ENCODE measurements around the gene APOBEC3G. TPM values are rescaled to one million over a fixed set of nuclear protein-coding genes. Genes with fewer than 3 reads are reported as not detected.
"Not testable (repeated sequence)": the region's sequence is repeated elsewhere in the genome, so short reads cannot be mapped to it uniquely, and the experiment has no call there.

APOBEC3G gene
- total RNA-seq, 1 experiment from 2014 or later = 13.9 TPM

DNA sequence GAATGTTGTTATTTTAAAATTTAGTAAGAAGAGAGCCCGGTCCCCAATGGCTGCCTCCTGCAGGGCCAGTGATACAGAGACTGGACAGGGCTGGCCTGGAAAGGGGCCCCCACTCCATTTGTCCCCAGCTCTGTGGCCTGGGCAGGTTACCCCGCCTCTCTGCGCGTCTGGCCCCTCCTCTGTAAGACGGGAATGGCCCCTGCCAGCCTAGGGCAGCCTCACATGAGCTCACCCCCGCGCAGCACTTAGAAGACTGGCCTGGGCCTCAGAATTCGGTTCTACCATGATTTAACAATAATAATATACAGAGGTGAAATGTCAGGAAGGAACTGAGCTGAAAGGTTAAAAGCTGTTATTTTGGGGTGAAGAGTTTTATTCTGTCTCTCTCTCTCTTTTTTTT, 1.3 kb downstream of the APOBEC3G start:
- no peaks in the 10 kb centered on the region for H3K9me3 ChIP-seq (replicated peaks)
- DNase-seq (ENCODE audit: low read depth in 1 of 2, low spot score in 2 of 2) = no peak

DNA sequence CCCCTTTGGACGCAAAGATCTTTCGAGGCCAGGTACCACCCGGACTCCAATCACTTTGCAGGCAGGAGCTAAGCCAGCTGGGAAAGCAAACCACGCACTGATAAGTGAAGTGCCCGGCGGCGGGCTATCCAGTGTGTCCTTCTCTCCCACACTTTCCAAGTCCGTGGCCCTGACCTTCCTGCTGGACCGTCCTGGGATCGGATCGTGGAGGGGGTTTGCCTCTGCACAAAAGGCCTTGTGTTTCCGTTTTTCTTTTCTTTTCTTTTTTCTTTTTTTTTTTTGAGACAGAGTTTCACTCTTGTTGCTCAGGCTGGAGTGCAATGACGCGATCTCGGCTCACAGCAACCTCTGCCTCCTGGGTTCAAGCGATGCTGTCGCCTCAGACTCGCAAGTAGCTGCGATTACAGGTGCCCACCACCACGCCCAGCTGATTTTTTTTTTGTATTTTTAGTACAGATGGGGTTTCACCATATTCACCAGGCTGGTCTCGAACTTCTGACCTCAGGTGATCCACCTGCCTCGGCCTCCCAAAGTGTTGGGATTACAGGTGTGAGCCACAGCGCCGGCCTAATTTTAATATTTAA, 2.1 kb downstream of the APOBEC3G start:
- not testable (repeated sequence) for DNase-seq (ENCODE audit: low read depth in 1 of 2, low spot score in 2 of 2); H3K4me1 ChIP-seq (replicated peaks); H3K27ac ChIP-seq; H3K4me3 ChIP-seq; H3K36me3 ChIP-seq; H3K9me3 ChIP-seq (replicated peaks); H3K27me3 ChIP-seq (replicated peaks)

More for the DNA sequence above, 1.3 kb downstream of the APOBEC3G start:
- H3K27me3 ChIP-seq (replicated peaks) = no peaks in the 10 kb centered on the region
- peaks cover 8% of the 10 kb centered on the region for H3K4me1 ChIP-seq (replicated peaks)
- H3K4me3 ChIP-seq = no peak overlapping the region
- no peak overlapping the region for H3K27ac ChIP-seq
- H3K36me3 ChIP-seq = peaks cover 3% of the 10 kb centered on the region

DNA sequence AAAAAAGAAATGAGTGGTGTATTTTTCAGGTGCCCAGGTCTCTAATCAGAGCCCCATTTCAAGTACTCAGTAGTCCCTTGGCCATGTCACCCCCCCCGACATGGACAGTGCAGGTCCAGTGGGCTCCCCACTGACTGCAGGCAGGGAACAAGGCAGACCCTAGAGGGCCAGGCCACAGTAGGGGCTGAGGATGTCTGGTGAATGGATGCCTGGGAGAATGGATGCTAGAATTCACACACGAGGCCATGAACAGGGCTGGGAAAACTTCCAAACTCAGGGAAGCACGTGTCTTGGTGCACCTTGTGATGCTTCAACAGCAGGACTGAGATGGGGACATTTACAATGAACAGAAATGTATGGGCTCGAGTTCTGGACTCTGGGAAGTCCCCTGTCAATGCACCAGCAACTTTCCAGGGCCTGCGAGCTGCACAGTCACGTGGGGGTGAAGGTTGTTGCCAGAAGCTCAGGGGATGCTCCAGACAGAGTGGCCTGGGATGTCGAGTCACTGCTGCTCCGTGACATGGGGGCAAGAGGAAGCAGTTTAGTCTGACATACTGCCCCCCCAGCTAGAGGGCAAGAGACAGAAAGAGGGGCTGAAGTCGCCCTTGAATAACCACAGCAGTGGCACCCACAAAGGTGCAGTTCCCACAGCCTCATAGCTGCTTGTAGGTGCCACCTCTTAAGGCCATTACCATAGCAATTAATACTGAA, 3.1 kb downstream of the APOBEC3G start:
- Histone ChIP-seq H3K4me3 (no peak overlapping the region), H3K27ac (no peak overlapping the region), H3K9me3 (replicated peaks) (no peaks in the 10 kb centered on the region), H3K27me3 (replicated peaks) (no peaks in the 10 kb centered on the region), H3K4me1 (replicated peaks) (peaks cover 8% of the 10 kb centered on the region), H3K36me3 (peaks cover 3% of the 10 kb centered on the region)
- no peak for DNase-seq (ENCODE audit: low read depth in 1 of 2, low spot score in 2 of 2)

DNA sequence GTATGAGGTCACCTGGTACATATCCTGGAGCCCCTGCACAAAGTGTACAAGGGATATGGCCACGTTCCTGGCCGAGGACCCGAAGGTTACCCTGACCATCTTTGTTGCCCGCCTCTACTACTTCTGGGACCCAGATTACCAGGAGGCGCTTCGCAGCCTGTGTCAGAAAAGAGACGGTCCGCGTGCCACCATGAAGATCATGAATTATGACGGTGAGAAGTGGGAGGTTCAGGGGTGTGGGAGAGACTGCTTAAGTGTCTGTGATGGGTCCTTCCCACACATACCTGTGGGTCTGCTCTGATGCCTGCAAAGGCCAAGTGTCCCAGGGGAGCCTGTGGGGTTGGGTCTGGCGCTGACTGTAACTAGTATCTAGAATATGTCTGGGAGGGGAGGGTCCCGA, 3.9 kb downstream of the APOBEC3G start:
- H3K36me3 ChIP-seq = peaks cover 3% of the 10 kb centered on the region

DNA sequence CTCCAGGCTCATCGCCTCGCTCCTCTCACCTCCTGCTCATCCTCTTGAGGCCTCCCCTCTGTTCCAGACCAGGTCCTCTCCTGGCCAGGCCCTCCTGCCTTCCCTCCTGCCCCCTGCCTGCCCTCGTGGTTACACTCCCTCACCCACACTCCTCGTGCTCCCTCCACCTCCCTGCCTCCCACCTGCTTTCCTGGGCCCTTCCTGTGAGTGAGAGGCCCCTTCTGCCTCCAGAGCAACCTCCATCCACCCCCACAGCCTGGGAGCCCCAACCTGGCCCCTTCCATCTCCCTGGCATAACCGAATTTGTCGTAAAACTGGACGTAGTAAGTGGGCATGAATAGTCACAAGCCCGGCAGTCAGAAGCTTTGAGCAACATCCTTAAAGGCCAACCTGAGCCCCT, 4.5 kb downstream of the APOBEC3G start:
- DNase-seq (ENCODE audit: low read depth in 1 of 2, low spot score in 2 of 2) = no peak
- no peaks in the 10 kb centered on the region for H3K9me3 ChIP-seq (replicated peaks)
- H3K27me3 ChIP-seq (replicated peaks) = no peaks in the 10 kb centered on the region
- peaks cover 8% of the 10 kb centered on the region for H3K4me1 ChIP-seq (replicated peaks)
- no peak overlapping the region for H3K4me3 ChIP-seq
- H3K36me3 ChIP-seq = peaks cover 3% of the 10 kb centered on the region
- H3K27ac ChIP-seq = no peak overlapping the region

More for the DNA sequence above, 3.9 kb downstream of the APOBEC3G start:
- Histone ChIP-seq H3K9me3 (replicated peaks) (no peaks in the 10 kb centered on the region), H3K4me1 (replicated peaks) (peaks cover 8% of the 10 kb centered on the region), H3K4me3 (no peak overlapping the region), H3K27ac (no peak overlapping the region), H3K27me3 (replicated peaks) (no peaks in the 10 kb centered on the region)
- no peak for DNase-seq (ENCODE audit: low read depth in 1 of 2, low spot score in 2 of 2)

DNA sequence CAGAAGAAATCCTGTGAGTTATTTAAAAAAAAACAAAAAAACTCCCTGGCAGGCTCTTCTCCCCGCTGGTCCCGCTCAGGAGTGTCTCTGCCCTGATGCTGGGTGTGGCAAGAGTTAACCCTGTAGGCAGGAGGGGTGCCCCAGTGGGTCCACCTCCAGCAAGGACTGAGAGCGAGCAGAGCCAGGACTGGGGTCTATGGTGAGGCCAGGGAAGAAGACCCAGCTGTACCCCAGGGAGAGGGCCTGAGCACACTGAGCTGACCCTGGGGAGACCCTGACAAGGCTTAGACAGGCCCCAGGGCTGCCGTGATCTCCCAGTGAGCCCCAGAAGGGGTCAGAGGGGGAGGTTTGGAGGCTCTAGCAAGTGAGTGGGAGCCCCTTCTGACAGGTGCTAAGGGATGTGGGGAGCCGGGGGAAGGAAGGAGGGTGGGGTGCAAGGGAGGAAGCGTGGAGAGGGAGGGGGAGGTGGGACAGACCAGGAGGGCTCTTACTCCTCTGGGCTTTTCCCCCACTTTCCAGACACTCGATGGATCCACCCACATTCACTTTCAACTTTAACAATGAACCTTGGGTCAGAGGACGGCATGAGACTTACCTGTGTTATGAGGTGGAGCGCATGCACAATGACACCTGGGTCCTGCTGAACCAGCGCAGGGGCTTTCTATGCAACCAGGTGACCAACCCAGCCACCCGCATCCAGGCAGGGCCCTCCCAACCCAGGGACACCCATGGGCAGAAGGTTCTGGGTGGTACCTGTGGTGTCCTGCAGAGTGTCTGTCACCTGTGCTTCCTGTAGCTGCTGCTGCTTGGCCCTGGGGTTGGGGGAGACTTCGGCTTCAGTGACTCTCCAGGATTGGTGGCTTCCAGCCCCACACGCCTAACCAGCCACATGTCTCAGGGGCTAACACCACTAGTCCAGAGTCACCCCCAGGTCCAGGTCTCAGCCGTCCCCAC, 6.4 kb downstream of the APOBEC3G start:
- peaks cover 3% of the 10 kb centered on the region for H3K36me3 ChIP-seq
- DNase-seq (ENCODE audit: low read depth in 1 of 2, low spot score in 2 of 2) = no peak
- no peaks in the 10 kb centered on the region for H3K27me3 ChIP-seq (replicated peaks)
- H3K9me3 ChIP-seq (replicated peaks) = no peaks in the 10 kb centered on the region
- H3K27ac ChIP-seq = no peak overlapping the region
- no peak overlapping the region for H3K4me3 ChIP-seq
- H3K4me1 ChIP-seq (replicated peaks) = no peaks in the 10 kb centered on the region

DNA sequence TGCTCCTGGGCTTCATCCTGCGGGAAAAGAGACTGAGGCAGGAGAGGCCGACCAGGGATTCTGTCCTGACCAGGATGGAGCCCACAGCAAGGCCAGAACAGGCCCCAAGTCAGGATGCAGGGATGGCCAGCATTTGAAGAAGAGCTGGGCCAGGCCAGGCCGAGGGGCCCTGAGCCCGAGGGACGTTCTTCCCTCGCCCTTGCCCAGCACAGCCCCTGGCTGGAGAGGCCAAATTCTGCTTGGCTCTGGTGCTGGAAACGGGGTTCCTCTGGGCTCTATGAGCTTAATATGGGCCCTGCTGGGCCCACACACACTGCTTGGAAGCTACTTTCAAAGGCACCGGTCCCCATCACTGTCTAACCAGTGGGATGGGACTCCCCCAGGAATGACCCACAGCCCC, 7.6 kb downstream of the APOBEC3G start:
- no peaks in the 10 kb centered on the region for H3K4me1 ChIP-seq (replicated peaks)
- H3K9me3 ChIP-seq (replicated peaks) = no peaks in the 10 kb centered on the region
- DNase-seq (ENCODE audit: low read depth in 1 of 2, low spot score in 2 of 2) = no peak
- peaks cover 3% of the 10 kb centered on the region for H3K36me3 ChIP-seq
- no peak overlapping the region for H3K27ac ChIP-seq
- no peaks in the 10 kb centered on the region for H3K27me3 ChIP-seq (replicated peaks)
- H3K4me3 ChIP-seq = no peak overlapping the region

DNA sequence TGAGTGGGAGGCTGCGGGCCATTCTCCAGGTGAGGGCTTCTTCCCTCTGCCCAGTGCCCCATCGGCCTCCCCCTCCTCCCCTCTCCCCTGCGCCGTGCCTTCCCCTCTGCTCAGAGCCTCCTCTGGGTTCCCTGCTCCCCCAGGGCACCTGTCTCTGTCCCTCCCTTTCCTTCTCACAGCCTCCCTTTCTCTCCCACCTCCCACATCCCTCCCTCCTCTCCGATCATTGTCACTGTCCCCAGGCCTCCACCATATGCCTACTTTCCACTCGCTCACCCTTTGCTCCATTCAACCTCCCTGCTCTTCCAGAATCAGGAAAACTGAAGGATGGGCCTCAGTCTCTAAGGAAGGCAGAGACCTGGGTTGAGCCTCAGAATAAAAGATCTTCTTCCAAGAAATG, 10.0 kb downstream of the APOBEC3G start:
- no peaks in the 10 kb centered on the region for H3K27me3 ChIP-seq (replicated peaks)
- no peaks in the 10 kb centered on the region for H3K36me3 ChIP-seq
- H3K9me3 ChIP-seq (replicated peaks) = no peaks in the 10 kb centered on the region
- no peak overlapping the region for H3K4me3 ChIP-seq
- H3K27ac ChIP-seq = no peak overlapping the region
- H3K4me1 ChIP-seq (replicated peaks) = no peaks in the 10 kb centered on the region
- DNase-seq (ENCODE audit: low read depth in 1 of 2, low spot score in 2 of 2) = no peak

DNA sequence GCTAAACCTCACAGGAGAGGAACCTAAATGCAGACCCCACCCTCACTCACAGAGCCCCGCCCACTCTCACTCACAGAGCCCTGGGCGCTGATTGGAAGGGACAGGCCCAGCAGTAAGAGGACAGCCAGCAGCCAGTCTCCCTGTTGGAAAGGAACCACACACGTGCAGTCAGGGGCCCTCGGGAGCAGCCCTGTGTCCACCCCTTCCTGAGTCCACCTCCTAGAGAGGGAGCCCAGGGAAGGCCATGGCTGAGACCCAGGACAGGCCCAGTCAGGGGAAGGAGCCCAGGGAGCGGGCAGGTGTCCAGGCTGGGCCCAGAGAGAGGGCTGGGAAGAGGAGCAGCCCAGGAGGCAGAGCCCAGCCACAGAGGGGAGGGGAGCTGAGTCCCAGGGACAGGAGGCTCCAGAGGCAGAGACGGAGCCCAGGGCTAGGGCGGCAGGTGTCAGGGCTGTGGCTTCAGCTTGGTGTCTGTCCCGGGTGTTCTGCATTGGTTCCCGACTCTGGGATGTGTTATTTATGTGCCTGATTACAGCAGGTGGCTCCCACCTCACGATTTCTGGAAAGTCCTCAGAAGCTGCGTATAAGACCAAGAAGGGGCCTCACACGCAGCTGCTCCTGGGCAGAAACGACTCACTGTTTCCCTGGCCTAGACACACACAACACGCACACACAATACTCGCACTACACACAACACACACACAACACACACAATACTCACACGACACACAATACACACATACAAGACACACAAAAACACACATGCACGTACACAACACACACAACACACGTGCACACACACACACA, 11.0 kb downstream of the APOBEC3G start:
- no peak overlapping the region for H3K4me3 ChIP-seq
- no peaks in the 10 kb centered on the region for H3K36me3 ChIP-seq
- H3K27me3 ChIP-seq (replicated peaks) = no peaks in the 10 kb centered on the region
- no peaks in the 10 kb centered on the region for H3K9me3 ChIP-seq (replicated peaks)
- no peak for DNase-seq (ENCODE audit: low read depth in 1 of 2, low spot score in 2 of 2)
- H3K27ac ChIP-seq = no peak overlapping the region
- no peaks in the 10 kb centered on the region for H3K4me1 ChIP-seq (replicated peaks)

DNA sequence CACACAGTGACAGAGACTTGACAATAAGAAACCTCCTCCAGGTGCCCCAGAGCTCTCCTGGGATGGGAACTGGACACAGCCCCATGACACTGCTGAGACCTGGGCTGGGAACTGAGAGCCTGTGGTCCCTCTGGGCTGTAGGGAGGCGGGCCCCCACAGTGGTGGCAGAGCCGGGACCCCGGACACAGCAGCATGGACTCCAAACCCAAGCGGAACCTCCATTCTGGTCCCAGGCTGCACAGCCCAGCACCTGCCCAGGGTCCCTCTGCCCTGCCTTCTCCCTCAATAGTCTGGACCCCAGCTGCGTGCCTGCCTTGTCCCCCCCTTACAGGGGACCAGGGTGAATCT, 11.6 kb downstream of the APOBEC3G start:
- no peak overlapping the region for H3K27ac ChIP-seq
- H3K4me1 ChIP-seq (replicated peaks) = no peaks in the 10 kb centered on the region
- H3K36me3 ChIP-seq = no peaks in the 10 kb centered on the region
- no peaks in the 10 kb centered on the region for H3K27me3 ChIP-seq (replicated peaks)
- H3K4me3 ChIP-seq = no peak overlapping the region
- no peaks in the 10 kb centered on the region for H3K9me3 ChIP-seq (replicated peaks)
- no peak for DNase-seq (ENCODE audit: low read depth in 1 of 2, low spot score in 2 of 2)

DNA sequence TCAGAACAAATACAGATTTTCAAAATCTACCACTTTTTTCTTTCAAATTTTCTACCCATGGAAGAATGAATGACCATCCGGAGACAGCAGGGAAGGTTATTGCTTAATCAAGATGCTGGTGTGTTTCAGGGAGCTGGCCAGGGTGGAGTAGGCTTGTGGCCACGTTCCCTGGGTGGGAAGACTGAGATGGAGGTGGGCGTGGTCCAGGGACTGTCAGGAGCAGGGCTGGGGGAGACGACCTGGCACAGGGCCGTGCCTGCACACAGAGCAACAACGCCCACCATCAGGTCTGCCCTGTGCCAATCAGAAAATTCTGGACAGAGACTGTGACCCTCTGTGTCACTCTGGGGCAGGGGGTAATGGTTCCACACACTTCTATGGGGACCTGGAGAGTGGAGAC, 12.9 kb downstream of the APOBEC3G start:
- H3K27ac ChIP-seq = no peak overlapping the region
- no peak overlapping the region for H3K4me3 ChIP-seq
- H3K4me1 ChIP-seq (replicated peaks) = no peaks in the 10 kb centered on the region
- no peaks in the 10 kb centered on the region for H3K9me3 ChIP-seq (replicated peaks)
- DNase-seq (ENCODE audit: low read depth in 1 of 2, low spot score in 2 of 2) = no peak
- H3K27me3 ChIP-seq (replicated peaks) = no peaks in the 10 kb centered on the region
- no peaks in the 10 kb centered on the region for H3K36me3 ChIP-seq

DNA sequence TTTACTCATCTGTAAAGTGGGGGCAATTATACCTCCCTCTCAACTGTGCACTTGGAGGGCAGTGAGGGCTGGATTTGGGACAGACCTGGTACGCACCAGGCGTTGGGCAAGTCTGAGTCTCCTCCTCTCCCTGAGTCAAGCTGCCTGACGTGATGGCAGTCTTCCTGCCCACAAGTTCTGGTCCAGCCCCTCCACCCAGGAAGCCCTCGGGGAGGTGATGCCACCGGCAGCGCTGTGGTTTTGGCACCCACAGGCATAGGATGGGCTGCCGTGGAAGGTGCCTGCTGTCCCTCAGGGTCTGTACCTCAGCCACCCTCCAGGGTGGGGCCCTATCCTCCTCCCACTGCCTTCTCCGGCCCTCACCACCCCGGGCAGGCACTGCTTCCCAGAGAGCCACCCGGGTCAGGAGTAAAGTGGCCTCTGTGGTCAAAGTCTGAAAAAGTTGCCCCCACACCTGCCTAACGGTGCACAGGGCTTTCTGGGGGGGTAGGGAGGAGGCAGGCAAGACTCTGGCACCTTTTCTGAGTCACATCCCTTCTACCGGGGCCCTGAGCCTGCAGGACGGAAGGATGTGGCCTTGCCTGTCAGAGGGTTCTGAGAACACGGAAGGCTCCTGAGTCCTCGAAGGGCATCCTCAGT, 13.5 kb downstream of the APOBEC3G start:
- DNase-seq (ENCODE audit: low read depth in 1 of 2, low spot score in 2 of 2) = no peak
- Histone ChIP-seq H3K4me3 (no peak overlapping the region), H3K27ac (no peak overlapping the region), H3K9me3 (replicated peaks) (no peaks in the 10 kb centered on the region), H3K4me1 (replicated peaks) (no peaks in the 10 kb centered on the region), H3K27me3 (replicated peaks) (no peaks in the 10 kb centered on the region), H3K36me3 (no peaks in the 10 kb centered on the region)
